Left ventricle myocardium superior (tissue), 1 donor: ENCODE measurements around the gene ACTN2. TPM values are rescaled to one million over a fixed set of nuclear protein-coding genes. Genes with fewer than 3 reads are reported as not detected.
A peak's percentile ranks its signal among the peaks of the same experiment; 100 is the strongest.
"Not testable (repeated sequence)": the region's sequence is repeated elsewhere in the genome, so short reads cannot be mapped to it uniquely, and the experiment has no call there.

Experiments
- ATAC-seq: fragments of 200-7000 bp; cut with Tn5 transposase; one replicate; pipeline ENCODE4 v1.9.1; 2020; ENCODE audit warnings: mild to moderate bottlenecking, moderate library complexity
- DNase-seq: peaks from one replicate; pipeline ENCODE4 v3.0.0-alpha.2; 2020
- intact Hi-C: fragments of 100-400 bp; cut with micrococcal nuclease; formaldehyde crosslinking; loops from one replicate; pipeline ENCODE4 v1.11.0; 2022
- long read RNA-seq: library from polyadenylated mRNA; unstranded; transcript quantifications from one replicate; pipeline ENCODE4 v2.0.0, GENCODE V29; 2021
- total RNA-seq: library from RNA; stranded (reverse); fragmentation: NEBNext Ultra II Directional; extraction: Animal tissue kit (Norgen Biotek cat#: 25700); gene quantifications from one replicate; pipeline ENCODE4 v1.2.1, GENCODE V29; 2021
- donor health status: DM: no; HTN: yes; CAD: no; lungs with severe emphysema.

Gene ACTN2
- 2,394 TPM for total RNA-seq
- long read RNA-seq, full-length matches to known transcripts: 2,846 of 3,492 reads
- long read RNA-seq, partial matches to known transcripts: 383 of 3,492 reads
- long read RNA-seq, other reads (novel, unspliced or antisense): 263 of 3,492 reads

DNA sequence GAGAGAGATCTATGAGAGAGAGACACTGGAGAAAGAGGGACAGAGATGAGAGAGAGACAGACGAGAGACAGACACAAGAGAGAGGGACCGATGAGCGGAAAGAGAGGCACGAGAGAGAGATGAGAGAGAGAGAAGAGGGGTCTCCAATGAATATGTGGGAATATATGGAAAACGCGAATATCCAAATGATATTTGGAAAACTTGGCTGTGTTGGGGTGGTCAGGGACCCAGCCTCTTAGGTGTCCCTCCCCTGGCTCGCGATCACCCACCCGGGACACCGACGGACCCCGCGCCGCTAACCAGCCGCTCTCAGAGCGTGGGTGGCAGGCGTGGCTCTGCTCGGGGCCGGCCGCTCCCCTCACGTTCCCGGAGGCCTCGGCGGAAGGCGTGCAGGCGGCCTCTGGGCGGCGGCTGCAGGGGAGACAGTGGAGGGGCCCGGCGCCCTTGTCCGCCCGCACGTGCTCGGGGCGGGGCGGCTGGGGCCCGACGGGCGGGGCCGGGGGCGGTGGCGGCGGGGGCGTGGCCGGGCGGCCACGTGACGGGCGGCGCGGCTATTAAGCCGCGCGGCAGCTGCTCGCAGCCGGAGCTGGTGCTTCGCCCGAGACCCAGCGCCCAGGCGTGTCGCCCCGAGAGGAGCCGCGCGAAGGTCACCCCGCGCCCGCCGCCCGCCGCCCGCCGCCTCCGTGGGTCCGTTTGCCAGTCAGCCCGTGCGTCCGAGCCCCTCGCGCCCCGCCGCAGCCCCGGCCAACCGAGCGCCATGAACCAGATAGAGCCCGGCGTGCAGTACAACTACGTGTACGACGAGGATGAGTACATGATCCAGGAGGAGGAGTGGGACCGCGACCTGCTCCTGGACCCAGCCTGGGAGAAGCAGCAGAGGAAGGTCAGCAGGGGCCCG is at the start of gene ACTN2:
Gene ACTN2, plus strand, starts transcription at position 583 of the 898 bp plus-strand sequence. Its CDS starts 175 bp downstream, at position 758.
- peak; percentile 87 for DNase-seq
- intact Hi-C loops: no loop called here
- peak; percentile 66 for ATAC-seq

DNA sequence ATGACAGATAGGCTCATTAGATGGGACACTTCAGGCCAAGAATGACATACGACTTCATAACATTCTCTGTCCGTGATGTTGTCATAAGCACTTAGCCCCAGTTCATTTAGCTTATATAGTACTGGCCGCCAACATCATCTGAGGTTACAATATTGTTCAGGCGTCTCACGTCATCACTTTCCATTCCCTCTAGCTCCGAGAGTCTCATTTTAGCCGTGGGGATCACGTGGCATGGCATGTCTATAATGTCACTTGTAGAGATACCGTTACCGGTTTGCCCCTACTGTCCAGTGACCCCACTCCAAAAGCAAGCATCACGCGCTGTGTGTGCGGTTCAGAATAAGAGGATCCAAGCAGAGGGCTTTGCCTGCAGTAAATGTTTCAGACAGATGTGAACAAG is 47.4 kb upstream of the ACTN2 start:
- ATAC-seq: peak; percentile 84

DNA sequence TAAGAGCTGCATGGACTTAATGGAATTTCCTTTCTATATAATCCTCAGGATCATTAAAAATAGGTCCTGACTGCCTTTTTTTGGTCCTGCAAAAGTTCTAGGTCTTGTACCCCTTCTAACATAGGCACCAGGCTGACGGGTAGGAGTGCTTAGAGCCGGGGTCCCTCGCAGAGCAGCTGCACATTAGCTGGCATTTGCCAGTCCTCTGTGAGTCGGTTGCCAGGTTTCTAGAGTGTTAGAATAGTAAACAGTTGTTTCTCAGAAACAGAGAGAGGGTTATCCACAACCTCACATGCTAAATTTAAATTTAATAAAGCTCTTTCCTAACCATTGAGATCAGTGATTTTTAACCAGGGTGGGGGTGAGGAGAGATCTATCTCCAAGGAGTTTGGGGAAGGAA is 46.6 kb upstream of the ACTN2 start:
- no peak for DNase-seq
- intact Hi-C loops: no loop called here
- peak; percentile 86 for ATAC-seq

More for the DNA sequence above, 47.4 kb upstream of the ACTN2 start:
- DNase-seq: peak; percentile 32
- intact Hi-C loops: no loop called here

DNA sequence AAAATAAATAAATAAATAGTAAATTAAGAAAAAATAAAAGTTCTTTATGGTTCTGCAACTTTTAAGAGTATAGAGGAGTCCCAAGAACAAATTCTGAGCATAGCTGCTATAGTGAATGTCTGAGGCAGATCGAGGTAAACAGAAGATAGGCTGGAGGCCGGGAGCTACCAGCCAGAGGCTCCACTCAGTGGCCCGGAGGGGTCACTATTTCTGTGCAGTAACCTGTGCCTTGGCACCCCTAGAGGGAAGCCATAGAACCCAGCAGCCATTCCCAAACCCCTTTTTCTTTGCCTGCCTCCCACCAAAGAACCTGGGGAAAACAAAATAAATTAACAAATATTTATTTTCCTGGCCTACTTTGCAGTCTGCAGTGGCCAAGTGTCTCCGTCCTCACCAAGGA is 43.5 kb upstream of the ACTN2 start:
- intact Hi-C loops: no loop called here
- ATAC-seq: no peak
- DNase-seq: no peak

DNA sequence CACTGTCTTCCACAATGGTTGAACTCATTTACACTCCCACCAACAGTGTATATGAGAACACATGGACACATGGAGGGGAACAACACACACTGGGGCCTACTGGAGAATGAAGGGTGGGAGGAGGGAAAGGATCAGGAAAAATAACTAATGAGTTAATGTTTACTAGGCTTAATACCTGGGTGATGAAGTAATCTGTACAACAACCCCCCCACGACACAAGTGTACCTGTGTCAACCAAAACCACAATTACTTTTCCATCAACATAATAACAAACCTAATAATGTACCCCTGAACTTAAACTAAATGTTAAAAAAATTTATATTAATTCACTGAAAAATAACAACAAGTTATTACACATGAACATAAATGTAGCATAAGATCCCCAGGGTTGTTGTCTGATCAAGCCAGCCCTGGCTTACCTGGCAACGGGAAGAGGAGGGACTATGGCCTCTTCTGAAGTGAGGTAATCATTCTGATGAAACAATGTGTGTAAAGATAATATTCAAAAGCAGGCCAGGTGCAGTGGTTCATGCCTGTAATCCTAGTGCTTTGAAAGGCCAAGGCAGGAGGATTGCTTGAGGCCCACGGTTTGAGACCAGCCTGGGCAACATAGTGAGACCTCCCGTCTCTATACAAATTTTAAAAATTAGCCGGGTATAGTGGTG is 41.2 kb upstream of the ACTN2 start:
- intact Hi-C loops: no loop called here
- DNase-seq: no peak
- ATAC-seq: no peak

DNA sequence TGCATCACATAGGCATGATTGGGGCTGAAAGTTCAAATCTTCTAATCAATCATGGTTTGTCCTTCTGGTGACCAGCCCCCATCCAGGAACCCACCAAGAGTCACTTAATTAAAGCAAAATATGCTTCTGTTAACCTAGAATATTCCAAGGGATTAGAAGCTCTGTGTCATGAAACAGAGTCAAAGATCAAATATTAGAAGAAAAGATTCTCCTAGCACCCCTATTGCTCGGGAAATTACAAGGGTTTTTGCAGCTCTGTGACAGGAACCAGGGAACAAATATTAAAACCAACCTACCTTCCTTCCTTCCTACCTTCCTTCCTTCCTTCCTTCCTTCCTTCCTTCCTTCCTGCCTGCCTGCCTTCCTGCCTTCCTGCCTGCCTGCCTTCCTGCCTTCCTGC is 31.8 kb upstream of the ACTN2 start:
- DNase-seq (no peak), ATAC-seq (no peak)
- intact Hi-C loops: no loop called here

DNA sequence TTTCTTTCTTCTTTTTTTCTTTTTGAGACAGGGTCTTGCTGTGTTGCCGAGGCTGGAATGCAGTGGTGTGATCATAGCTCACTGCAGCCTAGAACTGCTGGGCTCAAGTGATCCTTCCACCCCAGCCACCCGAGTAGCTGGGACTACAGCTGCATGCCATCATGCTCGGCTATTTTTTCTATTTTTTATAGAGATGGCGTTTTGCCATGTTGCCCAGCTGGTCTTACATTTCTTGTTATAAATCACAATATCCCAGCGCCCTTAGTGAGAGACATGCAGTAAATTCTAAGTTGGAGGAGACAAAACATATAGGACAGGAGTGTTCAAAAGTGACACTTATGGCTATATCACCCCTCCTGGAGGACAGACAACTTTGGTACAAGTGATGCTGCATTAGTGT is 31.3 kb upstream of the ACTN2 start:
- DNase-seq (no peak), ATAC-seq (no peak)
- intact Hi-C loops: no loop called here

DNA sequence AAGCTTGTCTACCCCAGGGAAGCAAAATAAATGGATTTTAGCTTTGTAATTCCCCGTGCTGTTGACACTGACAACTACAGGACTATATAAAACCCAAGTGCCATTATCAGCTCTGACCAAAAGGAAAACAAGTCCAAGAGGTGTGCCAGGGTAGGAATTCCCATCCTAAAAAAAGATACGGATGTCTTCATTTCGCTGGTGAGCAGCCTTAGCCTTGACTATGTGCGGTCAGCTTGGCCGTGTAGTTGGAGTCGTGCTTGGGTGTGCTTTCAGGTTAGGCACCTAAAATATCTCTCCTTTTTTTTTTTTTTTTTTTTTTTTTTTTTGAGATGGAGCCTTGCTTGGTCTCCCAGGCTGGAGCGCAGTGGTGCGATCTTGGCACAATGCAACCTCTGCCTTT is 28.9 kb upstream of the ACTN2 start:
- intact Hi-C loops: no loop called here
- ATAC-seq (peak; percentile 69), DNase-seq (no peak)

DNA sequence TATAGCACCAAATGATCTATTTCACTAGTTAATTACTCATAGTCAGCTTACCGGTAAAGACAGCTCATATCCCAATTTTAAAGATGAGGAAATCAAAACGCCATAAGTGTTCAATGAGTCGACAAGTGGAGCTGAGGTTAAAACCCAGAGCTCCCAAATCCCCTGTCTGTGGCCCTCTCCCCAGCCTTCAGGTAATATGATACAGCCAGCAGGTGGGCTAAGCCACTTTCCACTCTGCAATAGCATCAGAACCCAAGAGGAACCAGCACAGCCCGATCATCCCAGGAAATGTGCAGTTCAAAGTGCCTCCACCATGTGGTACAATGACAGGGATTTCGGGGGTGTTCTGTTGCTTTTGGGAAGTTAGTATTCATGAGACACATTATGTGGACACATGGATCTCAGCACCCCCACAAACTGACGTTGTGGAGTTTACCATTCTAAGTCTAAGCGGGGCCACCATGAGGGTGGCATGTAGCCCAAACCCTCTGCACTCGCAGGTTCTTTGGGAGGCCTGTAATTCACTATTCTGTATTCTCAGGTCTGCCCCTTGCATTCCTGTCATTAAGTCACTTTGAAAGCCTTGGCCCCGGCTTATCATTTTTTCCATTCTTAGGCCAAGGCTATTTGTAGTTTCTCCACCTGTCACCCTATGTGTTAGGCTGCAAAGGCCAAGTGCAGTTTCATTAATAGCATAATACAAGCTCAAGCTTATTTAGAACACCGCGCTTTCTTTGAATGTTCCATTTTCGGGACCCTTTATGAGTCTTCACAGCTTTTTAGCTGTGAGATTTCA is 26.3 kb upstream of the ACTN2 start:
- DNase-seq (no peak), ATAC-seq (peak; percentile 88)
- intact Hi-C loops: no loop called here

DNA sequence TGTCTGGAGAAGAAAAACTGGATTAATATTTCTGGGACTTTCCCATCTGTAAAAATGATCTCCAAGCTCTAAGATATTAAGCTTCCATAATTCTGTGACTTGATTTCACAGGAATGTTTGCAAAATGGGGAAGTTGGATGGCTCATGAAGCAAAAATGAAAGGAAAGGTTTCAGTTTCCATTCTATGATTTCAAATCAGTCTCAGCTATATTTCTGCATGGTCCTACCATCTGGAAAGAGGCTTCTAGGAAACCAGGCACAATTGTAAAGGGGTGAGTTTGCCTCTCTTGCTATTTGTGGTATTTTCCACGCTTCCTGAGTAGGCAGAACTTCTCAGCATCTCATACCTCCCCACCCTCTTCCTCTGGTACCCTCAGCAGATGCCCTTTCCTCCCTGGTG is 22.4 kb upstream of the ACTN2 start:
- DNase-seq (no peak), ATAC-seq (no peak)
- intact Hi-C loops: no loop called here

DNA sequence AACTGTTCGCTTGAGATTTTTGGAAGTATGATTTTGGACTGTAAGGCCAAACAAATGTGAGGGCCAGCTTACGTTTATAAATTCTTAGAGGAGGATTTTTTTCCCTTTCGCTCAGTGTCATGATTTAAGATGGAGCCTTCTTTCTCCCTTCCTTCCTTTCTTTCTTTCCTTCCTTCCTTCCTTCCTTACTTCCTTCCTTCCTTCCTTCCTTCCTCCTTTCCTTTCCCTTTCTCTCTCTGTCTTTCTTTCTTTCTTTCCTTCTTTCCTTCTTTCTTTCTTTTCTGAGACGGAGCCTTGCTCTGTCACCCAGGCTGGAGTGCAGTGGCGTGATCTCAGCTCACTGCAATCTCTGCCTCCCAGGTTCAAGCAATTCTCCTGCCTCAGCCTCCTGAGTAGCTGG is 17.4 kb upstream of the ACTN2 start:
- intact Hi-C loops, ATAC-seq, DNase-seq: not testable (repeated sequence)

DNA sequence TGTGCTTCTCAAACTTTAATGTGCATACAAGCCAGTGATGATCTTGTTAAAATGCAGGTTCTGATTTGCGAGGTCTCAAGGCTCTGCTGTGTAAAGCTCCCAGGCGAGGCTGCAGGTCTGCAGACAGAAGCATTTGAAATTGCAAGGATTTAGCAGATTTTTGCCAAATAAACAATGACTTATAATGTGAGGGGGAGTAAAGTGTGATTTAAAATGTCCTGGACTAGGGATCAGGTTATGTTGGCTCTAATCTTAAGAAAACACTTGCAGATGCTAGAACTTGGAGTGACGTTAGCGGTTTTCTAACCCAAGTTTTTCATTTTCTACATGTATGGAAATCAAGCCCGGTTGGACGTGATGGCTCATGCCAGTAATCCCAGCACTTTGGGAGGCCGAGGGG is 16.2 kb upstream of the ACTN2 start:
- ATAC-seq: no peak
- intact Hi-C loops: no loop called here
- no peak for DNase-seq

DNA sequence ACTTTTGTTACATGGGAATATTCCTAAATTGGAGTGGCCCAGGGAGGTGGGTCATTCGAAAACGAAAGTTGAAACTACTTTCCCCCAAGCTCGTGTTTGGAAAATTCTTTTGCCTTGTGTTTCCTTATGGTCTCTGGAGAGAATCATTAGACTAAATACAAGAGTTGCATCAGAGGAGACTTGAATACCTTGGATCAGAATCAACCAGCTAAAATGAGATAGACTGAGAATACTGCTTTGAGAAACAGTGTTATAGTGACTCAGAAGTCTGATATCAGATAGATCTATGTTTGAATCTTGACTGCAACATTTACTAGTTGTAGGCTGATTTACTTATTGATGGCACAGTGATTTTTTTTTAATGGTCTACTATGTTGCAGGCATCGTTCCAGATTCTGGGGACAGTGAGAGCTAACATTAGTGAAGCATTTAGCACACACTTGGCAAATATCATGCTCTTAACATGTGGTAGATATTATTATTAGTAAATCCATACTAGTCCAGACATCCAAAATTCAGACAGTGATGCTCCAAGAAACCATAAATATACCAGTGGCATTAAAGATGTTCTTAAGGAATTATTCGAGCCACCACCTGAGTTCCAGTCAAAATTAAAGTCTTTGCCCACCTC is 12.9 kb upstream of the ACTN2 start:
- intact Hi-C loops: no loop called here
- ATAC-seq (peak; percentile 85), DNase-seq (no peak)

DNA sequence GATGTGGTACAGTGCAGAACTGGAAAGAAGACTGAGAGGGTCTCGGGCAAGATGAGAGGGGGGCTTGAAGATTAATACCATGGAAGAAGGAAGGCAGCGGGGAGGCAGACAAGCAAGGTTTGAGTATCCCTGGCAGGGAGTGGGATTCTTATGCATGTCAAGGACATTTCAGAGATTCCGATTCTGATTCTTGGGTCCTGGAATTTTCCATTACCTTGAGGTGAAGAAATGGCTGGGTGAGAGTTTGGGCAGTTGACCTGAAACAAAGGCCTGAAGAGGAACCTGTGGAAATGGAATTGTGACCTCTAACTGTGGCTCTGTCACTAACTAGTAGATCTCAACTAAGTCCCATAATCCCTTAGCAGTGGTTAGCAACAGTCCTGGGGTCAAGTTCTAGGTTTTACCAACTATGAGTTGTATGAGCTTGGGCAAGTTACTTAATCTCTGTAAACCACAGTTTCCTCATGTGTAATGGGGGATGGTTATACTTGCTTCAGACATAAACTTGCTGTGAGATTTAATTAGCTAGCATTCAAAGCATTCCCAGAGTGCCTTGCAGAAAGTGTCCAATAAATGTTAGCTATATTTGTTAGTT is 8.6 kb upstream of the ACTN2 start:
- intact Hi-C loops: no loop called here
- ATAC-seq: no peak

DNA sequence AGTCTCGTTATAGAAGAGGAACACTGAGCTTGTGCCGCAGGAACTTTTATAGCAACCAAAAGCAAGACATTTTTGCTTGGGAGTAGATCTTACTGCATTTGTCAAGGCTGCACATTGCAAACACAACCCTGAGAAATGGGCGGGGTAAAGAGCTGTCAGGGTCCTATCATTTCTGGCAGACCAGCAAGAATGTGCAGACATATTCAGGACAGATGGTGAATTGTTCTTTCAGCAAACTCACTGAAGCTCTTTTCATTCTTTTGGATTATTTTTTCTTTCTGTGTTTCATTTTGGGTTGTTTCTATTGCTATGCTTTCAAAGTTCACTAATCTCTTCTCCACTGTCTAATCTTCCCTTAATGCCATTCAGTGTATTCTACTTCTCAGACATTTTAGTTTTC is 5.1 kb upstream of the ACTN2 start:
- no peak for DNase-seq
- ATAC-seq: peak; percentile 53
- intact Hi-C loops: no loop called here

More for the DNA sequence above, 8.6 kb upstream of the ACTN2 start:
- no peak for DNase-seq

DNA sequence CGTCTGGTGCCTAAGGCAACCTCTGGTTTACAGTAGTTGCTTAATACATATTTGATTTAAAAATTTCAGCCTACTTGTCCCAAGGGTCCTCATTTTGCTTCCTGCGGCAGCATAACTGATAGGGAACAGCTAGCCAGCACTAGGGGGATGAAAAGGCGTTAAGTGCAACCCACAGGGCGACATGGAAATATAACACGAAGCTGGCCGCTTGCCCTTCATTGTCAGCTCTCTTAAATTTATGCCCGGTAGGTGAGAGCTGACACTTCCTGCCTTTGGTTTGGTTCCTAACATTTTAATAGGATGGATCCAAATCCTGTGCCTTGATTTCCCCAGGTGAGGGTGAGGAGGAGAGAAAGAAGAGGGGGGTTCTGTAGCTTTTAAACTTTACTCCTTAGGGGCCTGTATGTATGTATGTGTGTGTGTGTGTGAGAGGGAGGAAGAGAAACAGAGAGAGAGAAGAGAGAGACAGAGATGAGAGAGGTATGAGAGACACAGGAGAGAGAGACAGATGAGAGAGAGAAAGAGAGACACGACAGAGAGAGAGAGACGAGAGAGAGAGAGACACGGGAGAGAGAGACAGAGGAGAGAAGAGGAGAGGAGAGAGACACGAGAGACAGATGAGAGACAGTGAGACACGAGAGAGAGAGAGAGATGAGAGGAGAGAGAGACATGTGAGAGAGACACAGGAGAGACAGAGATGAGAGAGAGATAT is 938 bp upstream of the ACTN2 start:
- no peak for ATAC-seq
- intact Hi-C loops: no loop called here
- DNase-seq: no peak

DNA sequence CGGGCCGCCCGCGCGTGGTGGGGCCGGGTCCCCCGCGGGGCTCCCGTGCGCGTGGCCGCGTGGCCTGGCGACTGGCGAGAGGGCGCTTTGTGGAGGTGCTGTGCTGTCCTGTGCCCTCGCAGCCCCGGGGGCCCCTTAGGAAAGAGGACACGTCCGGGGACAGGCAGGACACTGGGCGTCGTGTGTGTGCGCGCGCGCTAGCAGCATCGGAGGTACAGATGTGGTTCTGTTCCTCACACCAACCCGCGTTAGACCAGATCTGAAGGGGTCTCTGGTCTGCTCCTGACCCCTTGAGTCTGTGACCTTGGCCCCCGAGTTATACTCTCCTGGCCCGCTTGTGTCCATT is 489 bp downstream of the ACTN2 start:
- peak; percentile 58 for DNase-seq
- intact Hi-C loops: no loop called here
- ATAC-seq: peak; percentile 10

DNA sequence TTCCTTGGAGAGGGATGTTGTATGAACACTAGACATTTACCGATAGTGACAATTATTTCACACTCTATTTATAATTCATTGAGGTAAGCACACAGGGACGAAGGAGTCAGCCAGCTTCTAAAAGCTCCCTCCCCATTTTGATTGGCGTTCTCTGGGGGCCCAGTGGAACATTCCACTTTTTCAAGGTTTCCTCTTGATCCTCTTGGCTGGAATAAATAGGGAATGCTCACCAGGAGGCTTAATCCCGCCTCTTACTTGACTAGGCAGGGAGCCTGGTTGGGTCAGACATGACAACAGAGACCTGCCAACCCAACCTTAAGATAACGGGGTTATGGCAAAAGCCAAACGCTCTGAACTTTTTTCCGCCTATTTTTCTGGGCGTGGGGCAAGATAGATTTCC is 974 bp downstream of the ACTN2 start:
- ATAC-seq (peak; percentile 70), DNase-seq (no peak)
- intact Hi-C loops: no loop called here
